Measurements from ENCODE around the gene NFIC.

- TF ChIP-seq POLR2A (IDR thresholded peaks at IDR 0.05) = no peak
- no peak for TF ChIP-seq CTCF (IDR thresholded peaks at IDR 0.05)
- no peak for TF ChIP-seq POLR2AphosphoS5 (IDR thresholded peaks at IDR 0.05)
Observed at GRCh38 chr19:3357271-3357991, 9.0 kb upstream of the NFIC start.

Data from upper lobe of left lung (tissue), 4 donors.